Body of pancreas (tissue), 4 donors: ENCODE results near the gene HECW1. TPM values are rescaled to one million over a fixed set of nuclear protein-coding genes. Genes with fewer than 3 reads are reported as not detected.

Source experiments
- ATAC-seq: fragments of 150-250 bp; one replicate; pipeline ENCODE4 v1.9.1; 2016
- DNase-seq, 4 donors: peaks; one replicate each; pipeline ENCODE4 v3.0.0-alpha.2; 2019
- H3K27ac ChIP-seq, 4 donors: fragments of 200-600 bp; sonication (generic); 1 replicate in 3 of 4; 2 replicates in 1 of 4; pipeline versions ENCODE4 v1.5.1 to v1.6.1; 2016 to 2019; ENCODE audit warnings: mild to moderate bottlenecking in 1 of 4, mixed read lengths in 1 of 4, moderate library complexity in 1 of 4
- H3K27me3 ChIP-seq, 2 donors: fragments of 200-600 bp; sonication (generic); one replicate each; pipeline ENCODE4 v1.6.0; 2016; ENCODE audit warnings: mild to moderate bottlenecking in 1 of 2
- H3K36me3 ChIP-seq, 2 donors: fragments of 200-600 bp; sonication (generic); replicated peaks in 1 of 2; 2 replicates each; pipeline ENCODE4 v1.5.1; 2016; ENCODE audit warnings: low read depth in 2 of 2; ENCODE audit not compliant: insufficient read depth in 1 of 2
- H3K4me1 ChIP-seq: fragments of 200-600 bp; sonication (generic); one replicate; pipeline ENCODE4 v1.6.0; 2016
- H3K4me3 ChIP-seq, 2 donors: fragments of 200-600 bp; sonication (generic); 1 replicate in 1 of 2; 2 replicates in 1 of 2; pipeline ENCODE4 v1.5.1; 2016 to 2019
- H3K9me3 ChIP-seq, 3 donors: fragments of 200-600 bp; sonication (generic); 1 replicate in 2 of 3; 2 replicates in 1 of 3; pipeline ENCODE4 v1.5.1; 2016
- POLR2A ChIP-seq, 3 donors: fragments of 450-650 bp; IDR thresholded peaks; one replicate each; pipeline ENCODE4 v1.6.1; 2016; ENCODE audit warnings: antibody characterized with exemption in 3 of 3, mild to moderate bottlenecking in 2 of 3
- WGBS, 2 donors: methylation state at CpG; one replicate each; pipeline ENCODE4 v1.1.5; 2017; 5-methylcytosine and 5-hydroxymethylcytosine counted together
- intact Hi-C: fragments of 100-400 bp; cut with DNase I; formaldehyde crosslinking; loops from one replicate; pipeline ENCODE4 v1.15.1; 2023
- total RNA-seq, 2 donors: library from RNA; depleted of rRNA; stranded (reverse); fragments of >200 nt; gene quantifications; one replicate each; pipeline ENCODE4 v1.1.0, GENCODE V29; 2016
- TF ChIP-seq, protein P1 (sequence below), 7 experiments: fragments of 450-650 bp in 4 of 7; fragments of 200-600 bp in 3 of 7; sonication (generic) in 3 of 7; IDR thresholded peaks; one replicate each; pipeline ENCODE4 v1.5.1; 2016 to 2019; ENCODE audit warnings: antibody characterized with exemption in 7 of 7

The HECW1 gene
- total RNA-seq, 2 donors from 2014 or later = under 0.01 TPM; not detected in 1

DNA sequence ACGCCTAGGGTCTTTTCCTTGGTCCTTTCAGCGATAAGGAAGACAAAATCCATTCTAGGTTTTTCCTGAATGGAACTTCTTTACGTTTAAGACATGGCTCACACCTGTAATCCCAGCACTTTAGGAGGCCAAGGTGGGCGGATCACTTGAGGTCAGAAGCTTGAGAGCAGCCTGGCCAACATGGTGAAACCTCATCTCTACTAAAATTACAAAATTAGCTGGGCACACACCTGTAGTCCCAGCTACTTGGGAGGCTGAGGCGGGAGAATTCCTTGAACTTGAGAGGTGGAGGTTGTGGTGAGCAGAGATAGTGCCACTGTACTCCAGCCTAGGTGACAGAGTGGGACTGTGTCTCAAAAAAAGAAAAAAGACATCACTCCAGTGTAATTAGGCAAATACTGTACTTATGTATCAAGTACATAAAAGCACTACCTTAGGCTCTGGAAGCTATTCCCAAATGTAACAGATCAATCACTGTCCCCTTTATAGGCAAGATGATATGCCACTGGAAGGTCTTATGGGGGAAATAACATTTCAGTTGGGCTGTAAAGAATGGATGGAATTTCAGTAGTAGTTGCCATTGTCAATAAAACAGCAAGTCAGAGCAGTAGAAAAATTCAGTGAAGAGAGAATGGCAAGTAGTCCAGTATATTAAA, 476.2 kb downstream of the HECW1 start:
- 91 to 92% methylated on average over 5 of the region's 5 CpGs for WGBS, 2 donors
- ATAC-seq (no peak), DNase-seq (no peak)
- Histone ChIP-seq H3K4me1 (peaks cover 71% of the 10 kb centered on the region), H3K27me3 (no peaks in the 10 kb centered on the region), H3K27ac (no peak overlapping the region), H3K4me3 (no peak overlapping the region), H3K9me3 (no peaks in the 10 kb centered on the region), H3K36me3 (no peaks in the 10 kb centered on the region)
- intact Hi-C loops = no loop called here
- TF ChIP-seq, protein P1, sequence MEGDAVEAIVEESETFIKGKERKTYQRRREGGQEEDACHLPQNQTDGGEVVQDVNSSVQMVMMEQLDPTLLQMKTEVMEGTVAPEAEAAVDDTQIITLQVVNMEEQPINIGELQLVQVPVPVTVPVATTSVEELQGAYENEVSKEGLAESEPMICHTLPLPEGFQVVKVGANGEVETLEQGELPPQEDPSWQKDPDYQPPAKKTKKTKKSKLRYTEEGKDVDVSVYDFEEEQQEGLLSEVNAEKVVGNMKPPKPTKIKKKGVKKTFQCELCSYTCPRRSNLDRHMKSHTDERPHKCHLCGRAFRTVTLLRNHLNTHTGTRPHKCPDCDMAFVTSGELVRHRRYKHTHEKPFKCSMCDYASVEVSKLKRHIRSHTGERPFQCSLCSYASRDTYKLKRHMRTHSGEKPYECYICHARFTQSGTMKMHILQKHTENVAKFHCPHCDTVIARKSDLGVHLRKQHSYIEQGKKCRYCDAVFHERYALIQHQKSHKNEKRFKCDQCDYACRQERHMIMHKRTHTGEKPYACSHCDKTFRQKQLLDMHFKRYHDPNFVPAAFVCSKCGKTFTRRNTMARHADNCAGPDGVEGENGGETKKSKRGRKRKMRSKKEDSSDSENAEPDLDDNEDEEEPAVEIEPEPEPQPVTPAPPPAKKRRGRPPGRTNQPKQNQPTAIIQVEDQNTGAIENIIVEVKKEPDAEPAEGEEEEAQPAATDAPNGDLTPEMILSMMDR (IDR thresholded peaks at IDR 0.05) = no peak
- no peak for TF ChIP-seq POLR2A (IDR thresholded peaks at IDR 0.05)

DNA sequence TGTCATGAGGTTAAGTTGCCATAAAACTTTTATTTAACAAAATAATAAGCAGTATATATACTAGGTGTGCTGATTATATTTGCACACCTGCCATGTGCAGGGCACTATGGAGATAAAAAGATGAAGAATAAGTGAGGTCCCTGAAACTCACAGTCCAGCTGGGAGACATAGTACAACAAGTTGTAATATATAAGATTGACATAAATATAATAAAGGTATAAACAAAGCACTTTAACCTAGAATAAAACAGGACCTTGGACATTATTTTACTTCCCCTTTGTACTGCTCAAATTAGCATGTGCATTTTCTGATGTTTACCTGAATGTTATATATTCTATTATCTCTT, 476.7 kb downstream of the HECW1 start:
- DNase-seq (no peak), ATAC-seq (no peak)
- TF ChIP-seq, protein P1 (IDR thresholded peaks at IDR 0.05) = no peak
- TF ChIP-seq POLR2A (IDR thresholded peaks at IDR 0.05) = no peak
- Histone ChIP-seq H3K27ac (no peak overlapping the region), H3K4me3 (no peak overlapping the region), H3K9me3 (no peaks in the 10 kb centered on the region), H3K36me3 (no peaks in the 10 kb centered on the region), H3K27me3 (no peaks in the 10 kb centered on the region), H3K4me1 (peaks cover 74% of the 10 kb centered on the region)
- intact Hi-C loops = no loop called here

DNA sequence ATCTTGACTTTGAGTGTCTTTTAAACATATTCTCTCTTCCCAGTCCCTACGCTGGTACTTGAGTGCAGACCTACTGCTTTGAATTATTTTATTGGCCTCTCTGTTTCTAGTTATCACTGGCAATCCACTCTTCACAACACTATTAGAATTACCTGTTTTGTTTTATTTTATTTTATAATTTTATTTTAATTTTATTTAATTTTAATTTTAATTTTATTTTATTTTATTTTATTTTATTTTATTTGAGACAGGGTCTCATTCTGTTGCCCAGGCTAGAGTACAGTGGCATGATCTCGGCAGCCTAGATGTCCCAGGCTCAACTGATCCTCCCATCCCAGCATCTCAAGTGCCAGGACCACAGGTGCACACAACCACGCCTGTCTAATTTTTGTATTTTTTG, 477.3 kb downstream of the HECW1 start:
- 95% methylated on average over 3 of the region's 3 CpGs for WGBS, 2 donors
- Histone ChIP-seq H3K9me3 (no peaks in the 10 kb centered on the region), H3K27me3 (no peaks in the 10 kb centered on the region), H3K27ac (no peak overlapping the region), H3K4me3 (no peak overlapping the region), H3K36me3 (no peaks in the 10 kb centered on the region), H3K4me1 (peaks cover 71% of the 10 kb centered on the region)
- intact Hi-C loops = no loop called here
- no peak for TF ChIP-seq POLR2A (IDR thresholded peaks at IDR 0.05)
- TF ChIP-seq, protein P1 (IDR thresholded peaks at IDR 0.05) = no peak
- DNase-seq (no peak), ATAC-seq (no peak)

- Histone ChIP-seq H3K27me3 (no peaks in the 10 kb centered on the region), H3K36me3 (no peaks in the 10 kb centered on the region), H3K4me1 (peaks cover 59% of the 10 kb centered on the region), H3K4me3 (no peak overlapping the region), H3K9me3 (no peaks in the 10 kb centered on the region), H3K27ac (peak overlapping the region in 3 of 4 donors; percentile 4 to 44 (median 37))
- ATAC-seq = no peak
- no peak for TF ChIP-seq POLR2A (IDR thresholded peaks at IDR 0.05)
- TF ChIP-seq, protein P1 (IDR thresholded peaks at IDR 0.05) = no peak
- DNase-seq = no peak
- 53 to 64% methylated on average over 2 of the region's 2 CpGs for WGBS, 2 donors
- intact Hi-C loops = no loop called here
Observed at GRCh38 chr7:43590862-43591557, 478.6 kb downstream of the HECW1 start.
